GM21367 (cell line): ENCODE measurements around the gene GALNT5.
A peak's percentile ranks its signal among the peaks of the same experiment; 100 is the strongest.

Experiments
- ATAC-seq: cut with Tn5 transposase; IDR thresholded peaks from one replicate; pipeline ENCODE4 v1.9.1; 2021; ENCODE audit not compliant: unreplicated experiment

Gene GALNT5

DNA sequence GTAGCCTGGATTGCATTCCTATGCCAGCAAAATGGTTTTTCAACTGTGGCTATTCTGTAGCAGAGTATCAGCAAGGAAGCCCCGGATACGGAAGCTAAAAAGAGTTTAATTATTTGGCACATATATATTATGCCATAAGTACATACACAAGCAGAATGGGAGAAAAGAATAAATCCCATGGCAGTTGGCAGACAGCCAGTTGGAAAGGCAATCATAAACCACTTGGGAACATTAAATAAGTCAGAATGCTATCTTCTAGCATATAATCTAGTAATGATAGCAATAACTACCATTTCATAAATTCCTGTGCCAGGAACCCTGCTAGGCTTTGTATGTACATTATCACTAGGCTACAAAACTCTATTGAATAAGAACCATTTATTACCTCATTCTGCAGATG lies 26.0 kb downstream of the GALNT5 start:
- ATAC-seq, result no peak

DNA sequence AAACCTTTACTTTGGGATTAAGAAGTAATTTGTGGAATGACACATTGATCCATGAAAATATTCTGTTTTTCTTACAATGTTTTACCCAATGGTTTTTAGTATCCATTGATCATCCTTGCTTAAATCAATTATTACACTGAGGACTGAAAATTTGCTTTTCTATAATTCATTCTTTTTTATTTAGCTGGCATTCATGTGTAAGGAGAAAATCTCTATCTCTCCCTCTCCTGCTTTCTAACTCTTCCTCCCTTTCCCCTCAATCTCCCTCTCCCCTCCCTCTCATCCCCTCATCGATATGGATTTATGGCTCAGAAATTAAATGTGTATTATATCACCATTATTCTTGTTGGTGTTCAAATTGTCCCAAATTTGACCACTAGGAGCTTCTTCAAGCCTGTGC lies 29.7 kb downstream of the GALNT5 start:
- ATAC-seq, result no peak

DNA sequence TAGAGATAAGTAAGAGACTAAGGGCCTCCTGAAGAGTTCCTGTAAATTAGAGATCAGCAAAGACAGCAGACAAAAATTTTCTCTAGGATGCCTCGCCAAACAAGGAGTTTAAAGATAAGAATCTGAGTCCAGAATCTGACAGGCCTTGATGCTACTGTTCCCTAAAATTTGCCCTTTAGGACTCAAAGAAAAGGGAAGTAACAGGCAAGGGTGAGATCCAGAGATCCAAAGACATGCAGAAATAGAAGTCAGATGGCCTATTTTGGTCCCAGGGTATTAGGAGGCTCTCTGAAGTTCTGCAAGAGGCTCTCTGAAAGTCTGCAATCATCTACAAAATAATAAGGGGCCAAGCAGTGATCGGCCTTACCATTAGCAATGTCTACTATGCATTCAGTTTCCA lies 33.0 kb downstream of the GALNT5 start:
- ATAC-seq, result no peak

DNA sequence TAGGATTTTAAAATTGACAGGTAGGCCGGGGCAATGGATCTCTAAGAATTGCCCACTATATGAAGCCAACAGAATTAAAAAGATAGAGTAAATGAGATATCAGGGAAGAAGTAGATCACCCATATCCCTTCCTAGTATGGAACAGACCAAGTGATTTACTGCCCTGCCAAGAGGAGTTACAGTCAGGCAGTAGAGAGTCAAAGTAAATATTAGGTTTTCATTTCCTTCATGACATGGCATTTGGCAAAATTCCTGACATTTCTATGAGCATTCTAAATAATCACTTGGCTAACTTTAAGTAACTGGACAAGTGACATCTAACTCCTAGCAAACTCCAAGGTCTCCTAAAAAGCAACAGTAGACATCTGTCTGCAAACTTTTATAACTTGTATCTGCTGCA lies 33.5 kb downstream of the GALNT5 start:
- ATAC-seq, result no peak

DNA sequence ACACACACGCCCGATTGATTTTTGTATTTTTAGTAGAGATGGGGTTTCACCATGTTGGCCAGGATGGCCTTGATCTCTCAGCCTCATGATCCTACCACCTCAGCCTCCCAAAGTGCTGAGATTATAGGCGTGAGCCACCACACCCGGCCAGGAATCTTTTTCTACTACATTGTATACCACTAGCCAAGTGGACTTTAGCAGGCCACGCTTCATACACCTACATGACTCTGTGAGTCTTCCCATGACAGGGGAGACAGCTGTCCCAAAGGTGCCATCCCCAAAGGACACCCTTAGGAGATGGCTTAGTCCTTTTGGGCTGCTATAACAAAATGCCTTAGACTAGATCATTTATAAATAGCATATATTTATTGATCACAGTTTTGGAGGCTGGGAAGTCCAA lies 35.3 kb downstream of the GALNT5 start:
- no peak for ATAC-seq

DNA sequence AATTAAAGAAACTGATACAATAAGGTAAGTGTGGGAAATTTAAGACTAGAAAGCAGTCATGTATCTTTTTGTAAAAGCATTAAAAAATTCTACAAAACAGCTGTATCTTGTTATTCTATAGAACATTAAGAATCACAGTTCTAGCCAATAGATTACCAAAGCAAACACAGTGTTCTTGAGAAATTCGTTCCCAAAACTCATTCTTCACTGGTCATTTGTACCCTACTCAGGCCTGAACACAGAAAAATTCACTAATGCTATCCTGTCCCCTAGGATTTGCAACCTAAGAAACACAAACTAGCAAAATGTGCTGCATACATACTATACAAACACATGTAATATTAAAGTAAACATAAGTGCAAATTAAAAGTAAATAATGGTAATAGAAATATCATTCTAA lies 39.0 kb downstream of the GALNT5 start:
- ATAC-seq, result no peak

DNA sequence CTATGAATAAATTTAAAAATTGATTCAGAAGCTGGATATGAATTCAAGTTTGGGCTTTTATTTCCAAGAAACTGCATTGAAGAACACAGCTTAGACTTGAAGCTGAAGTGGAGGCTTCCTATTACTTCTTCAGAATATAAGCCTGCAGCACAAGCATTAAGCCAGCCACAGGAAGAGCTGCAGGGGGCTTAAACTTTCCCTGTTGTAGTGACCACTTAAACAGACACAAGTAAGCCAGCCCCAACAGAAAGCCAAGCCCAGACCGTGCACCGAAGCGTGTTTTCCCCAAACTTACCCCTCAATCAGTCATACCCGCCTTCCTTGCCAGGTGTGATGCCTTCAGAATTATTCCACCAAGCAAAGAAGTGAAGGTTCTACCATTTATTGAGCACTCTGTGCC lies 39.5 kb downstream of the GALNT5 start:
- ATAC-seq, result no peak

DNA sequence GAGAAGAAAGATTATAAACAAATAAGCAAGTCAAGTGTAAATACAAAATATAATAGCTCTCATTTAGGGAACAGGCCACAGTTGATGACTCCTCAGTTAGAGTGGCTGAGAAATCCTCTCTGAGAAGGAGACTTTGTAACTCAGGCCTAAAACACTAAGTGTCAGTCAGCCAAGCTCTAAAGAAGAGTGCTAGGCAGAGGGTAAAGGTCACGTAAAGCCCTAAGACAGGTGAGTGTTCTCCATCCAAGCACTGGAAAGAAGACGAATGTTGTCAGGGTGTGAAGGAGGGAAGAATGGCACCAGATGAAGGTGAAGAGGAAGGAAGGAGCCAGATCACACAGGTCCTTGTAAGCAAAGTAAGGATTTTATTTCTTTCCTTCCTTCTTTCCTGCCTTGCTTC lies 43.8 kb downstream of the GALNT5 start:
- ATAC-seq, result no peak

DNA sequence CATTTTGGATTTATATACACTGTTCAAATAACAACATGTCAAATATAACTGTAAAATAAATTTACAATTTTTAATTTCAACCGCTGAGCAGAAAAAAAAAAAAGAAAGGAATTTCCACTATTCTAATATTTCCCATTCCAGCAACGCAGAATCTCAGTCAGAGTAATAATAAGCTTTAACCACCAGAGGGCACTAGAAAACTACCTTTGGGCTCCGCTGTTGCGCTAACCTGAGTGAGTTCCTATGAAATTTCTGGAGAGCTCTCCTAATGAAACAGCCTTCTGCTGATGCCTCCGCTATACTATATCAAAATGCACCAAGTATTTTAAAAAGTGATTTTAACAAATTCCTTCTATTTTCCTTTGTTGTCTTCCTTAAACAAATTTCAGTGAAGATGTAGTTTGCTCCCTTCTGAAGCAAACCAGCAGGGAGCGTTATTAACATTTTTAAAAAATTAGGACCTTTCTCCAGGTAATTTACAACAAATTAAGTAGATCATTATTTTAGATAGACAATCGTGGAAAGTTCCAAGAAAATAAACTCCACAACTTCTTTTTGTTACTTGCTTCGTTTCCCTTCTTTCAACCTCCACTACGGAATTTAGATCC lies 45.1 kb downstream of the GALNT5 start:
- peak; percentile 86 for ATAC-seq

DNA sequence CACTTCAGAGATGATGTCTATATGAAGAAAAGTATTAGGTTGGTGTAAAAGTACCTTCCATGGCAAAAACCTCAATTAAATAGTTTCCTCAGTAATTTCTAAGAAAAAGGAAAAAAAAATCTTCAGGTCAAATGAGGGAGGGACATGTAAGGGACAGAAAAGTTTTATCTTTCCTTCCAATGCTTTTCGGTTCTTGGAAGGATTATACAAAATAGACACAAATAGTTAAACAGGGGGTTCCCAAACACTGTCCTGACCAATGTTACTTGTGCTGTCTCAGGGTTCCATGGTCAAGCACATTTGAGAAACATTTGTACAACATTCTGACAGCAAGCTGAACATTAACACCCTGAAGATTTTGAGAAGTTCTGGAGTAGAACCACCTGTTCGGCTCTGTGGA lies 46.1 kb downstream of the GALNT5 start:
- ATAC-seq, result no peak

DNA sequence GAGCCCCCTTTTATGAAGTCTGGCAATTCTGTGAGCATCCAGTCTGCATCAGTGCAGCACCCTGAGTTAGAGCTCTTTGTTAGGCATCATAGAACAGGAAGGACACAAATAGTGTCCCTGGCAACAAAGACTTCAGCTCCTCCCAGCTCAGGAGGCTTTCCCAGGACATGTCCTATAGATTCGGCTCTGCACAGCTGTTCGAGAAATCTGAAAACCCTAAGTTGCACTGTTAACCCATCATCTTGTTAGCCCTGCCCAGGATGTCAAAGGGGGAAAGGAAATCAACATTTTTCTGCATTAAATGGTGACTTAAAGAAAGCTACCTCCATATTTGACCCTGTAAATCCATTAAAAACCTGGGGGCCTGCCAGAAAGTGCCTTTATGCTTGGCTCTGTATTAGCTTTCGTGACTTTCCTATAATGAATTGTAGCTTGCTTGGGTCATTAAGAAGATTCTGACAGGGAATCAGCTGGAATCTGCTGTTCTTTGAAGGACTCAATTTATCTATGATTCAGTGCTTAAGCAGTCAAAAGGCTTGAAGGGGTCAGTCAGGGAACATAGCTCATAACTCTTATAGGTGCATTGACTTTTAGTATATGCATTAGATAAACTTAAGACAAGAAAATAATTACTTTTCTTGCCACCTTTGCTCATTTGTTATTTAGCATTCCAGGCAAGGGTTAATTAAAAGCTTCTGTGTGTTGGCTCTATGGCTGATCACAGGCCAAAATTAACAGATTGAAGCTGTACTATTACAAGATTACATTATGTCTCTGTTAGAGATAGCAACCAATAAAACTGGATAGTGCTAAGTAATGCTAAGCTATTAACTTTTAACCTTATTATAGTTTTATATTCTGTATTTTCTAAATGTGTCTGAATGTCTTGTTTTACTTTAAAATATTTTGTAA lies 47.6 kb downstream of the GALNT5 start:
- no peak for ATAC-seq

DNA sequence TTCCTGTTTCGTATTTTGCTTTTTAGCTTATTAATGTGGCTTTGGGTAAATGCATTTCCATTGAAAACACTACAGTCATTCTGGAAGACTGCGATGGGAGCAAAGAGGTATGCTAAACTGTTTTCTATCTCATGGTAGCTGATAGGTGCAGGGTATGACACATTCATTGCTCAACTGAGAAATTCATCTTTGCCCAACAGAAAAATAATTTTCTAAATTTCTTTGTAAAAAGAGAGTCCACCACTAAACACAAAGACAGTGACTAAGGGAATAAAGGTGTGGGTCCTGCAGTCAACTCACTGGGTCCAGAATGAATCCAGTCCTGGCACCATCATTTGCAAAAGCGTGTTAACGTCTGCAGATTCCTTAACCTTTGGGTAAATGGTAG lies 48.2 kb downstream of the GALNT5 start:
- no peak for ATAC-seq

DNA sequence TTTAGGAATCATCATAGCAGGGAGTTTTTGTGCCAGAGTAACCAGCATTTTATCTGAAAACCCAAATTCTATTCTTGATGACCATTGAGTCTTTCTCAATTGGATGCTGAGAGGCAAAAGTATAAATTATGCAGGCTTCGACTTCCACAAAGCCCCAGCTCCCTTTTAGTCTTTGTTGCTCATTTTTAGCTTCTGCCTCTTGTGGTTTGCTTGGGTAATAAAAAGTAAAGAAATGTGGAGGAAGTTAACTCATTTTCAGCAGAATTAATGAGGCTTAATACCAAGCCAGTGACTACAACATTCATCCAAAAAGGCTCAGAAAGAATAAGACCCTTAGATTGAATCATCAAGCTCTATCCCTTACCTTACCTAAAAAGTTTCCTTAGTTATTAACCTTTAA lies 49.5 kb downstream of the GALNT5 start:
- no peak for ATAC-seq

DNA sequence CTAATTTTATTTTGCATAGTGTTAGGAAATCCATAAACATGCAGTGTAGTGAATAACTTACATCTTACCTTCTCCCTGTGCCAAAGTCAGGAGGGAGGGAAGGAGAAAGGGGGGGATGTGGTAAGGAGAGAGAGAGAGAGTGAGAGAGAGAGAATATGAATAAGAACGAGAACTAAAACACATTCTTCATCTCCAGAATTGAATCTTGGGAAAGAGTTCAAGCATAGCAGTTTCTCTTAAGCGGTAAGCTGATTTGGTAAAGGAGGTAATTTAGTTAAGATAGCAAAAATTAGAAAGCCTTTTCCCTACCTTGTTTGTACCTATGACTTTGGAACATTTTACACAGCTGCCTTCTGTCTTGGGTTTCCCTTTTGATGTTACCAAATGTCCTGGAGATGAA lies 52.4 kb downstream of the GALNT5 start:
- ATAC-seq, result no peak

DNA sequence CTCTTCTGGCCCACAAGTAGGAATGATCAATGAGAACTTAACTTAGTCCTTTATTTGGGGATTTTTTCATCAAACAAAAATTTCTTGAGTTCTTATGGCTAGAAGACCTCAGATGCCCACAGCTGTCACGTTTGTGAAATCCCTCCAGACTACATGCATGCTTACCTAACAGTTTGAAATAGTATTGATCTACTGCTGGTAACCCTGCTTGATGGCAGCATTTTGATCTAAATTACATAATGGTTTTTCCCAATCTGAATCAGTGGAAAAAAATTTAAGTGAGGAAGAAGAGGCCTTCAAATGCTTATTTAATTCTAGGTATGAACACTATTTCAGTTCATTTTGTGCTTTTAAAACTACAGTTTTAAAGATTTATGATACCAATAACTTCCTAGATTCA lies 54.2 kb downstream of the GALNT5 start:
- no peak for ATAC-seq

DNA sequence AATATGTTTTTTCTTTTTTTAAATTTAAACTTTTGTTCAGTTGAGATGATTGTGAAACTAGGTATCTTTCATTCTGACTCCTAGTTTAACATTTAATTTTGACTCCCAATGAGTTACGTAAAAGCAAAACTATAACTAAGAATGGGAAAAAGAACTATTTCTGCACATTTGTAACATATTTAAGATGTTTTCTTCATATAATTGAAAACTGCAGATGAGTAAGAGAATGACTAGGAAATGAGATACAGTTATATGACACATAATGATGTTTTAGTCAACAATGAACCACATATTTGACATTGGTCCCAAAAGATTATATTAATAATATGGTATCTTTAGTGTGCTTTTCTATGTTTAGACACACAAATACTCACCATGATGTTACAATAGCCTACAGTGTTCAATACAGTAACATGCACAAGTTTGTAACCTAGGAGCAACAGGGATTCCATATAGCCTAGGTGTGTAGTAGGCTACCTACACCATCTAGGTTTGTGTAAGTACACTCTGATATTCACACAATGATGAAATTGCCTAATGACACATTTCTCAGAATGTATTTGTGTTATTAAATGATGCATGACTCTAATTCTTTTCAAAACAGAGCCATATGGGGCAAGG lies 55.5 kb downstream of the GALNT5 start:
- ATAC-seq, result no peak

DNA sequence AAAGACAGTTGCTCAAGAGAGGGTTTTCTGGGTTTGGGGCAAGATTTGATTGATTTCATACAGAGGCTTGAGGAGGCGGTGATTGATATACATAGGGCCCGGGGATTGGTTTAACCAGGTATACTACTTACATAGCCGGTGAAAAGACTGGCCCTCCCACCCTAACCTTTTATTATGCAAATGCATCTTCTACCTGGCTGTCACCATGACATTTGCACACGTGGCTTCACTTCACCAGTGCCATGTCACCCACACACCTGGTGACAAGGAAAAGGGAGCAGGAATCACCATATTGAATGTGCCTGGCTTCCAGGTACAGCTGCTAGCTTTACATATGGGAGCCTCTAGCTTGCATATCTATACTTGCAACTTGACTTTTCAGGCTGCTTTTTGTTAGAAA lies 58.4 kb downstream of the GALNT5 start:
- no peak for ATAC-seq

DNA sequence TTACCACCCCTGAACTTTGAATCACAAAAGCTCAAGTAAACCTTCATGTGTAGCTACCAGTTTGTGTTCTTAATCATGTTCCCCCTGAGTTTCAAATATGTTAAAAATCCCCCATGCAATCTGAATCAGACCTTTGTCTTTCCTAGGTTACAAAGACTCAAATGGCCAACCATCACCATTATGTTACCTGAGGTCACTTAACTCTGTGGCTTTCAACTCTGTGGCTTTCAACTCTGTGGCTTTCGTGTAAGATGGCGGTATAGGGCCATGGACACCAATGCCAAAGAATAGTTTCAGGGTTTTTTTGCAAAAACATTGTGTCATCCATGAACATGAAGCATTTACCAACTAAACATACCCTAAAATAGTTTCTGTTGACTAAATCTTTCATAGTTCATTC lies 61.4 kb downstream of the GALNT5 start:
- no peak for ATAC-seq

DNA sequence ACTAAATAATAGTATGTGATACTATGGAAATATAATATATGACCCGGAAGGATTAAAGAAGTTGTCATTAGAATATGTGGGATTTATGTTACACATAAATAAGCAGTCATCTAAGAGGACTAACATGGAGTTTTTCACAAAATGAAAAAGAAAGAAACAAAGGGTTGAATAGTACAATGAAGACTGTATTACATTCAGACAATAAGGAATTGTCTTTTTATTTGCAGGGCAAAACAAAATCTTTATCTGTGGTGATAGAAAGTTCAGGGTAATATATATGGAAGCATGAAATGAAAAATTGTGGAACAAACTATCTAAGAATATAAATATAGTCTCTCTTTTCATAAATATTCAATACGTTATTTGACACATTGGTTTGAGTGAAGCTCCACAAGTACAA lies 62.3 kb downstream of the GALNT5 start:
- no peak for ATAC-seq

DNA sequence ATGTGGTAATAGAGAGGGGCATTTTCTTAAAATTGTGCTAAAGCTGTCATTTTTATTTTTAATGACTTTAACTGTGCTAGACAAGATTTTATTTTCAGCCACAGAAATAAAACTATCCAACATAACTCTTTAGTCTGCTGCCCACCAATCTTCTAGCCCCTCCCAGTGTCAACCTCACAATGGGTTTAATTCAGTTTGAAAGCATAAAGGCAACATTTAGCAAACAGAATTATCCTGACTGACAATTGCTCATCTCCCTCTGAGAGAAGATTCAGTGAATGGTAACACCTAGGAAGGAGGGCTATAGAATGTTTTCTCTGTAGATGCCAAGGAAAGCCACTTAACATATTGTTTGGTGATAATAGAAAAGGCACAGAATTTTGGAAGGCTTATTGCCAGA lies 62.9 kb downstream of the GALNT5 start:
- no peak for ATAC-seq

DNA sequence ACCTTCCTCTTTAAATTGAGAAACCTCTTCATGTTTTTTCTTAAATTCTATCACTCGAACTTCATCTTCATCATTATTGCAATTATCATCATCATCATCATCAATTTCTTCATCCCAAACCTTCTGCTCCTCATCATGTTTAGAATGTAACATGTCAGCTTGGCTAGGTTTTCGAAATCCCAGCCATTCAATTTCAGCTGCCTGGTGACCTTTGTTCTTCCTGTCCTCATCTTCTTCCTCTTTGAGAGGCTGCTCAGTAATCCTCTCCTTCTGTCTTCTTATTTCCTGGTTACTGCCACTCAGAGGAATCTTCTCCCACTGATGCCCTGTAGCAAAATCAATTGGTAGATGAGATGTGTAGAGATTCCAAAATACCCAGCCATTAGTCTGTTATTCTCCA lies 64.0 kb downstream of the GALNT5 start:
- ATAC-seq, result no peak

DNA sequence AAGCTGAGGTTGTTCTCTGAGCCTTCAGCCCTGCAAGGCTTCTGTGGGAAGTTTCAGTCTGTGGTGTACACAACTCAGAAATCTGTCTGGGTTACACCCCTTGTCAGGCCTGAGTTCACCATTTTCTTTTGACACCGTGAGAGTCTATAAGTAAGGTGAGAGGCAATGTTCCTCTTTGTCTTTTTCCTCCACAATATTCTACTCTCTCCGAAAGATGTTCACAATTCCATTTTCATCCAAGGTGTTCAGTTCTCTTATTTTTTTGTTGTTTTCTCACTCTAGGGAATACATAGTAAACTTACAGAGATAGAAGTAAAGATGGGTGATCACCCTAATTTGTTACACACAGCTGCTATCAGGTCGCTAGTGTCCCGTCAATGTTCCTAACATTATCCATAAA lies 64.9 kb downstream of the GALNT5 start:
- ATAC-seq, result no peak
